SK-N-SH treated with all-trans-retinoic acid at 6 μM for 48 hours (cell line): ENCODE results near the gene CRIP1.

ENCODE experiments used
- TF ChIP-seq, protein P1 (sequence below): fragments of 250-450 bp; sonication (Bioruptor Pico); IDR thresholded peaks from 2 replicates; pipeline ENCODE4 v1.5.1; 2020; ENCODE audit warnings: low read depth, mild to moderate bottlenecking, moderate library complexity
- TF ChIP-seq, protein P2 (sequence below): fragments of 250-450 bp; sonication (Bioruptor Pico); IDR thresholded peaks from 2 replicates; pipeline ENCODE4 v1.8.0; 2021; ENCODE audit warnings: low read depth, mild to moderate bottlenecking, moderate library complexity, borderline replicate concordance

DNA sequence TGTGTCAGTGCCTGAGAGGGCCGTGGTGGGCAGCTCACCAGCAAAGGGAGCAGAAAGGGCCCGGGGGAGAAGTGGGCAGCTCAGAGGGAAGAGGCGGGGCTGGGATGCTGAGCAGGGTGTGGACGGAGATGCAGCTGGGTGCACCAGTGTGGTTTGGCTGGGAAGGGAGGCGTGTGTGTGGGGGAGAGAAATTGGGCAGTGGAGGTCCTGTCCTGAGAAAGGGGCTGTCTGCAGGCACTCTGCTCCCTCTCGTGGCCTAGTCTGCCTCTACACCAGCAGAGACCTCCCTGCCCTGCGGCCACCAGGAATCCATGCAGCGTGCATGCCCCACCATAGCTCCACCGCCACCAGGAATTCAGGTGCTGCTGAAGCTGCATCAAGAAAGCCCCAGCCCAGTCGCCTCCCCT is 46.1 kb downstream of the CRIP1 start:
- TF ChIP-seq, protein P1, sequence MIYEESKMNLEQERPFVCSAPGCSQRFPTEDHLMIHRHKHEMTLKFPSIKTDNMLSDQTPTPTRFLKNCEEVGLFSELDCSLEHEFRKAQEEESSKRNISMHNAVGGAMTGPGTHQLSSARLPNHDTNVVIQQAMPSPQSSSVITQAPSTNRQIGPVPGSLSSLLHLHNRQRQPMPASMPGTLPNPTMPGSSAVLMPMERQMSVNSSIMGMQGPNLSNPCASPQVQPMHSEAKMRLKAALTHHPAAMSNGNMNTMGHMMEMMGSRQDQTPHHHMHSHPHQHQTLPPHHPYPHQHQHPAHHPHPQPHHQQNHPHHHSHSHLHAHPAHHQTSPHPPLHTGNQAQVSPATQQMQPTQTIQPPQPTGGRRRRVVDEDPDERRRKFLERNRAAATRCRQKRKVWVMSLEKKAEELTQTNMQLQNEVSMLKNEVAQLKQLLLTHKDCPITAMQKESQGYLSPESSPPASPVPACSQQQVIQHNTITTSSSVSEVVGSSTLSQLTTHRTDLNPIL, result no peak
- TF ChIP-seq, protein P2, sequence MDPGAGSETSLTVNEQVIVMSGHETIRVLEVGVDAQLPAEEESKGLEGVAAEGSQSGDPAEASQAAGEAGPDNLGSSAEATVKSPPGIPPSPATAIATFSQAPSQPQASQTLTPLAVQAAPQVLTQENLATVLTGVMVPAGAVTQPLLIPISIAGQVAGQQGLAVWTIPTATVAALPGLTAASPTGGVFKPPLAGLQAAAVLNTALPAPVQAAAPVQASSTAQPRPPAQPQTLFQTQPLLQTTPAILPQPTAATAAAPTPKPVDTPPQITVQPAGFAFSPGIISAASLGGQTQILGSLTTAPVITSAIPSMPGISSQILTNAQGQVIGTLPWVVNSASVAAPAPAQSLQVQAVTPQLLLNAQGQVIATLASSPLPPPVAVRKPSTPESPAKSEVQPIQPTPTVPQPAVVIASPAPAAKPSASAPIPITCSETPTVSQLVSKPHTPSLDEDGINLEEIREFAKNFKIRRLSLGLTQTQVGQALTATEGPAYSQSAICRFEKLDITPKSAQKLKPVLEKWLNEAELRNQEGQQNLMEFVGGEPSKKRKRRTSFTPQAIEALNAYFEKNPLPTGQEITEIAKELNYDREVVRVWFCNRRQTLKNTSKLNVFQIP (CRISPR knock-in tag), result no peak
